ENCODE data around the gene DDA1.
A peak's percentile ranks its signal among the peaks of the same experiment; 100 is the strongest.

The DDA1 gene

DNA sequence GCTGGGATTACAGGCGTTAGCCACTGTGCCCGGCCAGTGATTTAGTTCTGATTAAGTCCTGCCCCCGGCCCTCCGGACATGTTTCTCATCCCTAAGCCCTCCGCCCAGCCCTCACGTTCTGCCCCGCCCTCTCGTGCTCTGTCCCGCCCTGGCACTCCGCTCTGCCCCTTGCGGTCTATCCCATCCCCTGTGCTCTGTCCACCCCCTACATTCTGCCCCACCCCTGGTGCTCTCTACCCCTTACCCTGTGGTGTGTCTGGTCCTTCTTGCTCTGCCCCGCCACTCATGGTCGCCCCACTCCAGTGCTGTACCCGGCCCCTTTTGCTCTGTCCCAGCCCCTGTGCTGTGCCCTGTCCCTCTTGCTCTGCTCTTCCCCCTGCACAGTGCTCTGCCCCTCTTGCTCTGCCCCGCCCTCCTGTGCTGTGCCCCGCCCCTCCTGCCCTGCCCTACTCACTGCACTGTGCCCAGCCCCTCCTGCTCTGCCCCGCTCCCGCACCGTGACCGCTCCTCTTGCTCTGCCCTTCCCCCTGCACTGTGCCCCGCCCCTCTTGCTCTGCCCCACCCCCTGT is 31.0 kb downstream of the DDA1 start:
- Histone ChIP-seq H3K9ac (ENCODE audit: low read depth, low read length) (no peak overlapping the region), H3K27ac (ENCODE audit: low read length) (no peak overlapping the region), H4K20me1 (ENCODE audit: insufficient read depth, low read length) (peaks cover 6% of the 10 kb centered on the region; the same call in 1 of the 2 replicates), H3K4me3 (ENCODE audit: low read depth in 1 of 2, low read length in 2 of 2) (no peak overlapping the region), H3K9me3 (ENCODE audit: insufficient read depth, low read length, severe bottlenecking) (no peaks in the 10 kb centered on the region), H3K4me1 (ENCODE audit: insufficient read depth, low read length) (peaks cover 29% of the 10 kb centered on the region), H3K4me2 (ENCODE audit: insufficient read depth, low read length) (no peak overlapping the region), H3K79me2 (ENCODE audit: insufficient read depth, low read length) (peaks cover 20% of the 10 kb centered on the region), H2AFZ (ENCODE audit: low read depth, low read length) (no peak overlapping the region), H3K36me3 (ENCODE audit: insufficient read depth, low read length) (peaks cover 27% of the 10 kb centered on the region), H3K27me3 (ENCODE audit: insufficient read depth, low read length, poor library complexity) (no peaks in the 10 kb centered on the region)
- DNase-seq = peak; percentile 31
- no peak for TF ChIP-seq EZH2 (IDR thresholded peaks at IDR 0.05; ENCODE audit: borderline replicate concordance, low read depth, low read length, severe bottlenecking)
- TF ChIP-seq, protein P1, sequence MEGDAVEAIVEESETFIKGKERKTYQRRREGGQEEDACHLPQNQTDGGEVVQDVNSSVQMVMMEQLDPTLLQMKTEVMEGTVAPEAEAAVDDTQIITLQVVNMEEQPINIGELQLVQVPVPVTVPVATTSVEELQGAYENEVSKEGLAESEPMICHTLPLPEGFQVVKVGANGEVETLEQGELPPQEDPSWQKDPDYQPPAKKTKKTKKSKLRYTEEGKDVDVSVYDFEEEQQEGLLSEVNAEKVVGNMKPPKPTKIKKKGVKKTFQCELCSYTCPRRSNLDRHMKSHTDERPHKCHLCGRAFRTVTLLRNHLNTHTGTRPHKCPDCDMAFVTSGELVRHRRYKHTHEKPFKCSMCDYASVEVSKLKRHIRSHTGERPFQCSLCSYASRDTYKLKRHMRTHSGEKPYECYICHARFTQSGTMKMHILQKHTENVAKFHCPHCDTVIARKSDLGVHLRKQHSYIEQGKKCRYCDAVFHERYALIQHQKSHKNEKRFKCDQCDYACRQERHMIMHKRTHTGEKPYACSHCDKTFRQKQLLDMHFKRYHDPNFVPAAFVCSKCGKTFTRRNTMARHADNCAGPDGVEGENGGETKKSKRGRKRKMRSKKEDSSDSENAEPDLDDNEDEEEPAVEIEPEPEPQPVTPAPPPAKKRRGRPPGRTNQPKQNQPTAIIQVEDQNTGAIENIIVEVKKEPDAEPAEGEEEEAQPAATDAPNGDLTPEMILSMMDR (IDR thresholded peaks at IDR 0.05; ENCODE audit: borderline replicate concordance, extremely low read depth, low read length, poor library complexity, severe bottlenecking) = no peak
- no peak for ATAC-seq (ENCODE audit: insufficient read depth, low read depth)

DNA sequence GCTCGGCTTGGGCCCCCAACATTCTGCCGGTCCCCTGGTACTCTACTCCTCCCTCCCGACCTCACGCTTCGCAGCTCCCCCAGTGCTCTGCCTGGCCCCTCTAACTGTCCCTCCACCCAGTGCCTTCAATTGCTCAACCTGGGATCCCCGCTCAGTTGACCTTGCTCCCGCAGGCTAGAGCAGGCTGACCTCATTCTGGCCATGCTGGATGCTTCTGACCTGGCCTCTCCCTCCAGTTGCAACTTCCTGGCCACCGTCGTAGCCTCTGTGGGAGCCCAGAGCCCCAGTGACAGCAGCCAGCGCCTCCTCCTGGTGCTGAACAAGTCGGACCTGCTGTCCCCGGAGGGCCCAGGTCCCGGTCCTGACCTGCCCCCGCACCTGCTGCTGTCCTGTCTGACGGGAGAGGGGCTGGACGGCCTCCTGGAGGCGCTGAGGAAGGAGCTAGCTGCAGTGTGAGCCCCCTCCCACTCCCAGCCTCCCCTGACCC is 31.6 kb downstream of the DDA1 start:
- H3K4me2 ChIP-seq (ENCODE audit: insufficient read depth, low read length) = no peak overlapping the region
- no peaks in the 10 kb centered on the region for H3K27me3 ChIP-seq (ENCODE audit: insufficient read depth, low read length, poor library complexity)
- peaks cover 20% of the 10 kb centered on the region for H3K79me2 ChIP-seq (ENCODE audit: insufficient read depth, low read length)
- H4K20me1 ChIP-seq (ENCODE audit: insufficient read depth, low read length) = peaks cover 6% of the 10 kb centered on the region; the same call in 1 of the 2 replicates
- H3K4me1 ChIP-seq (ENCODE audit: insufficient read depth, low read length) = peaks cover 24% of the 10 kb centered on the region
- TF ChIP-seq, protein P1 (IDR thresholded peaks at IDR 0.05; ENCODE audit: borderline replicate concordance, extremely low read depth, low read length, poor library complexity, severe bottlenecking) = no peak
- no peak for TF ChIP-seq EZH2 (IDR thresholded peaks at IDR 0.05; ENCODE audit: borderline replicate concordance, low read depth, low read length, severe bottlenecking)
- H3K9ac ChIP-seq (ENCODE audit: low read depth, low read length) = no peak overlapping the region
- H3K4me3 ChIP-seq (ENCODE audit: low read depth in 1 of 2, low read length in 2 of 2) = no peak overlapping the region
- peaks cover 27% of the 10 kb centered on the region for H3K36me3 ChIP-seq (ENCODE audit: insufficient read depth, low read length)
- ATAC-seq (ENCODE audit: insufficient read depth, low read depth) (no peak), DNase-seq (no peak)
- H3K9me3 ChIP-seq (ENCODE audit: insufficient read depth, low read length, severe bottlenecking) = no peaks in the 10 kb centered on the region
- no peak overlapping the region for H3K27ac ChIP-seq (ENCODE audit: low read length)
- no peak overlapping the region for H2AFZ ChIP-seq (ENCODE audit: low read depth, low read length)

DNA sequence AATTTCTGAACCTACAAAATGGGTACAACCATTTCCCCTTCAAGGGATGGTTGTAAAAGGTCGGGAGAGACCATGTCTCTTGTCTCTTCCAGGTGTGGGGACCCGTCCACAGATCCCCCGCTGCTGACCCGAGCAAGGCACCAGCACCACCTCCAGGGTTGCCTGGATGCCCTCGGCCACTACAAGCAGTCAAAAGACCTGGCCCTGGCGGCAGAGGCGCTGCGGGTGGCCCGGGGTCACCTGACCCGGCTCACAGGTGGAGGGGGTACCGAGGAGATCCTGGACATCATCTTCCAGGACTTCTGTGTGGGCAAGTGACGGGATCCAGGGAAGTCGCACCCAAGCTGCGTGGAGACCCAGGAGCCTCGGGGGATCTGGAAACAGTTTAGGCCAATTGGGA is 32.0 kb downstream of the DDA1 start:
- Histone ChIP-seq H3K4me2 (ENCODE audit: insufficient read depth, low read length) (no peak overlapping the region), H3K4me1 (ENCODE audit: insufficient read depth, low read length) (peaks cover 24% of the 10 kb centered on the region), H3K4me3 (ENCODE audit: low read depth in 1 of 2, low read length in 2 of 2) (no peak overlapping the region)

More for the DNA sequence above, 32.0 kb downstream of the DDA1 start:
- Histone ChIP-seq H4K20me1 (ENCODE audit: insufficient read depth, low read length) (peaks cover 6% of the 10 kb centered on the region; the same call in 1 of the 2 replicates), H2AFZ (ENCODE audit: low read depth, low read length) (no peak overlapping the region), H3K9ac (ENCODE audit: low read depth, low read length) (no peak overlapping the region), H3K79me2 (ENCODE audit: insufficient read depth, low read length) (peaks cover 20% of the 10 kb centered on the region), H3K9me3 (ENCODE audit: insufficient read depth, low read length, severe bottlenecking) (no peaks in the 10 kb centered on the region), H3K36me3 (ENCODE audit: insufficient read depth, low read length) (peaks cover 27% of the 10 kb centered on the region), H3K27me3 (ENCODE audit: insufficient read depth, low read length, poor library complexity) (no peaks in the 10 kb centered on the region), H3K27ac (ENCODE audit: low read length) (no peak overlapping the region)
- no peak for TF ChIP-seq EZH2 (IDR thresholded peaks at IDR 0.05; ENCODE audit: borderline replicate concordance, low read depth, low read length, severe bottlenecking)
- TF ChIP-seq, protein P1 (IDR thresholded peaks at IDR 0.05; ENCODE audit: borderline replicate concordance, extremely low read depth, low read length, poor library complexity, severe bottlenecking) = no peak
- ATAC-seq (ENCODE audit: insufficient read depth, low read depth) (no peak), DNase-seq (no peak)
